ENCODE results near the gene NCOR1. TPM values are rescaled to one million over a fixed set of nuclear protein-coding genes. Genes with fewer than 3 reads are reported as not detected.

The NCOR1 gene
- total and polyA plus RNA-seq, 9 of the 15 experiments (the other 6 are each of a cell fraction or from before 2014, with no cell fraction given) = 20.2 to 66.5 (median 50.9) TPM

GRCh38 chr17:16261049-16261448, 45.7 kb upstream of the NCOR1 start:
- Histone ChIP-seq H3K4me2 (ENCODE audit: insufficient read depth, low read length) (no peak overlapping the region), H3K9me3 (replicated peaks; ENCODE audit: control insufficient read depth, insufficient read depth, low read depth, low read length) (no peaks in the 10 kb centered on the region), H3K4me1 (replicated peaks in 1 of 2; ENCODE audit: control insufficient read depth in 2 of 2, insufficient read depth in 2 of 2, low read length in 2 of 2) (no peaks in the 10 kb centered on the region; a peak in 1 of 5 replicates), H3K36me3 (ENCODE audit: control insufficient read depth, insufficient read depth, low read length) (no peaks in the 10 kb centered on the region), H3K9me1 (ENCODE audit: control insufficient read depth, insufficient read depth, low read length) (no peaks in the 10 kb centered on the region), H4K20me1 (replicated peaks; ENCODE audit: control insufficient read depth, insufficient read depth, low read length) (no peaks in the 10 kb centered on the region), H2AFZ (ENCODE audit: low read depth, low read length) (no peak overlapping the region), H3K27me3 (ENCODE audit: control insufficient read depth in 2 of 2, insufficient read depth in 2 of 2, low read length in 2 of 2) (no peaks in the 10 kb centered on the region), H3K9ac (ENCODE audit: insufficient read depth in 1 of 2, low read depth in 2 of 2, low read length in 2 of 2) (no peak overlapping the region), H3K4me3 (no peak overlapping the region), H3K79me2 (ENCODE audit: control insufficient read depth, insufficient read depth, low read length) (no peaks in the 10 kb centered on the region), H3K27ac (ENCODE audit: extremely low read depth, low read depth, low read length) (no peak overlapping the region)
- FAIRE-seq = no peak
- no peak for ATAC-seq
- in situ Hi-C loops (cut with MboI) (no loop called here), intact Hi-C loops (cut with micrococcal nuclease) (no loop called here)
- CTCF ChIA-PET (ENCODE audit: low intra/inter-chr PET ratio) = no interaction called here
- TF ChIP-seq DLX4 (CRISPR knock-in tag; IDR thresholded peaks at IDR 0.05) (no peak), ILF3 (IDR thresholded peaks at IDR 0.05; ENCODE audit: borderline replicate concordance) (no peak), TRIM25 (IDR thresholded peaks at IDR 0.05; ENCODE audit: borderline replicate concordance) (no peak), ERF (CRISPR knock-in tag; IDR thresholded peaks at IDR 0.05) (no peak), GATA2 (CRISPR knock-in tag; IDR thresholded peaks at IDR 0.05) (no peak), ARID1B (IDR thresholded peaks at IDR 0.05) (no peak), ESRRA (IDR thresholded peaks at IDR 0.05; ENCODE audit: borderline replicate concordance, low read depth) (no peak), NR0B1 (IDR thresholded peaks at IDR 0.05; ENCODE audit: partially characterized antibody) (no peak), MTA1 (IDR thresholded peaks at IDR 0.05; ENCODE audit: borderline replicate concordance) (no peak), ZNF408 (CRISPR knock-in tag; IDR thresholded peaks at IDR 0.05; ENCODE audit: low read depth) (no peak), GABPB1 (CRISPR knock-in tag; IDR thresholded peaks at IDR 0.05) (no peak), PTTG1 (tag; IDR thresholded peaks at IDR 0.05; ENCODE audit: low read depth) (no peak), ZNF766 (CRISPR knock-in tag; conservative IDR thresholded peaks at IDR 0.05) (no peak), U2AF2 (optimal IDR thresholded peaks at IDR 0.05; ENCODE audit: low read depth, low read length) (no peak), FOXK2 (conservative IDR thresholded peaks at IDR 0.05 in 1 of 2, IDR thresholded peaks at IDR 0.05 in 1 of 2; ENCODE audit: low read depth in 2 of 2) (no peak)
- POLR2A ChIA-PET = interaction anchor here (1.1 kb wide), 1 partner anchor 10 kb away, joined by 3 read pairs; no protein-coding TSS in a partner anchor
- DNase-seq (ENCODE audit: extremely low read depth in 1 of 4, low spot score in 3 of 4) = no peak
- 100% methylated on average over 2 of the region's 3 CpGs for WGBS (ENCODE audit: insufficient coverage, low coverage, missing lambda C conversion rate)
- no TSS peak for BruUV-seq (replicated peaks)
